Thyroid gland (tissue), 4 donors: ENCODE measurements around the gene PIGV. TPM values are rescaled to one million over a fixed set of nuclear protein-coding genes. Genes with fewer than 3 reads are reported as not detected.

Source experiments
- DNase-seq, 2 donors: peaks; one replicate each; pipeline ENCODE4 v3.0.0-alpha.2; 2019
- H3K27ac ChIP-seq, 3 donors: fragments of 200-600 bp; sonication (generic); 1 replicate in 2 of 3; 2 replicates in 1 of 3; pipeline ENCODE4 v1.5.1; 2016 to 2019; ENCODE audit warnings: mild to moderate bottlenecking in 1 of 3, moderate library complexity in 1 of 3
- H3K27me3 ChIP-seq: fragments of 200-600 bp; sonication (generic); one replicate; pipeline ENCODE4 v1.5.1; 2019
- H3K36me3 ChIP-seq, 2 donors: fragments of 200-600 bp; sonication (generic); one replicate each; pipeline ENCODE4 v1.5.1; 2016 to 2019
- H3K4me1 ChIP-seq, 2 donors: fragments of 200-600 bp; sonication (generic); one replicate each; pipeline ENCODE4 v1.5.1; 2017 to 2019
- H3K4me3 ChIP-seq, 3 donors: fragments of 200-600 bp; sonication (generic); replicated peaks in 1 of 3; 1 replicate in 2 of 3; 2 replicates in 1 of 3; pipeline ENCODE4 v1.5.1; 2016; ENCODE audit warnings: mild to moderate bottlenecking in 1 of 3
- H3K9me3 ChIP-seq: fragments of 200-600 bp; sonication (generic); one replicate; pipeline ENCODE4 v1.5.1; 2017
- CTCF ChIP-seq, 6 experiments: fragments of 200-600 bp in 3 of 6; fragments of 450-650 bp in 3 of 6; sonication (generic) in 3 of 6; IDR thresholded peaks; one replicate each; pipeline ENCODE4 v1.5.1; 2016 to 2019; ENCODE audit warnings: antibody characterized with exemption in 6 of 6, mild to moderate bottlenecking in 2 of 6, inconsistent platforms in 1 of 6, moderate library complexity in 1 of 6
- POLR2A ChIP-seq, 2 donors: fragments of 450-650 bp; IDR thresholded peaks; one replicate each; pipeline ENCODE4 v1.6.1; 2017; ENCODE audit warnings: antibody characterized with exemption in 2 of 2, mild to moderate bottlenecking in 2 of 2, moderate library complexity in 1 of 2
- whole genome bisulfite sequencing, 2 donors: methylation state at CpG; one replicate each; pipeline ENCODE4 v1.1.5; 2017; 5-methylcytosine and 5-hydroxymethylcytosine counted together
- intact Hi-C: fragments of 100-400 bp; cut with DNase I; formaldehyde crosslinking; loops from one replicate; pipeline ENCODE4 v1.15.1; 2023
- total RNA-seq, 4 donors: library from RNA; depleted of rRNA; stranded (reverse); fragments of >200 nt; gene quantifications; one replicate each; pipeline ENCODE4 v1.2.3, GENCODE V29; 2016

The PIGV gene
- total RNA-seq, 4 donors from 2014 or later, result 20.5 to 39.4 (median 27.8) TPM

GRCh38 chr1:26748351-26748750 is 39.4 kb upstream of the PIGV start:
- 79 to 100% methylated on average over 1 of the region's 1 CpG for WGBS, 2 donors
- intact Hi-C loops, result no loop called here

GRCh38 chr1:26749458-26749857 is 38.3 kb upstream of the PIGV start:
- TF ChIP-seq POLR2A (IDR thresholded peaks at IDR 0.05) (no peak), CTCF (IDR thresholded peaks at IDR 0.05) (no peak)
- Histone ChIP-seq H3K27me3 (no peaks in the 10 kb centered on the region), H3K27ac (no peak overlapping the region), H3K4me3 (no peak overlapping the region), H3K36me3 (no peaks in the 10 kb centered on the region), H3K4me1 (peaks cover 12 to 67% of the 10 kb centered on the region in 2 donors), H3K9me3 (no peaks in the 10 kb centered on the region)
- 62 to 75% methylated on average over 5 of the region's 5 CpGs for WGBS, 2 donors
- intact Hi-C loops, result no loop called here
- DNase-seq, result peak in 1 of 2 donors; percentile 19

More at GRCh38 chr1:26748351-26748750, 39.4 kb upstream of the PIGV start:
- Histone ChIP-seq H3K4me3 (no peak overlapping the region), H3K27me3 (no peaks in the 10 kb centered on the region), H3K36me3 (no peaks in the 10 kb centered on the region), H3K9me3 (no peaks in the 10 kb centered on the region), H3K4me1 (peaks cover 12 to 64% of the 10 kb centered on the region in 2 donors), H3K27ac (peak overlapping the region in 1 of 3 donors; percentile 17)
- DNase-seq, result no peak
- no peak for TF ChIP-seq CTCF (IDR thresholded peaks at IDR 0.05)
- no peak for TF ChIP-seq POLR2A (IDR thresholded peaks at IDR 0.05)

GRCh38 chr1:26750428-26750827 is 37.3 kb upstream of the PIGV start:
- no peak overlapping the region for H3K4me3 ChIP-seq
- peaks cover 9 to 60% of the 10 kb centered on the region in 2 donors for H3K4me1 ChIP-seq
- 79 to 100% methylated on average over 1 of the region's 1 CpG for WGBS, 2 donors
- no peaks in the 10 kb centered on the region for H3K36me3 ChIP-seq
- no peaks in the 10 kb centered on the region for H3K9me3 ChIP-seq
- DNase-seq, result no peak
- no peaks in the 10 kb centered on the region for H3K27me3 ChIP-seq
- intact Hi-C loops, result no loop called here
- H3K27ac ChIP-seq, result peak overlapping the region in 1 of 3 donors; percentile 48
- TF ChIP-seq CTCF (IDR thresholded peaks at IDR 0.05) (no peak), POLR2A (IDR thresholded peaks at IDR 0.05) (no peak)

GRCh38 chr1:26752519-26752918 is 35.2 kb upstream of the PIGV start:
- WGBS, 2 donors, result 78 to 90% methylated on average over 4 of the region's 4 CpGs
- no peaks in the 10 kb centered on the region for H3K9me3 ChIP-seq
- no peaks in the 10 kb centered on the region for H3K27me3 ChIP-seq
- no peak overlapping the region for H3K4me3 ChIP-seq
- DNase-seq, result no peak
- H3K4me1 ChIP-seq, result peaks cover 0 to 45% of the 10 kb centered on the region in 2 donors
- peaks cover 0 to 3% of the 10 kb centered on the region in 2 donors for H3K36me3 ChIP-seq
- H3K27ac ChIP-seq, result peak overlapping the region in 1 of 3 donors; percentile 10
- intact Hi-C loops, result no loop called here
- TF ChIP-seq POLR2A (IDR thresholded peaks at IDR 0.05) (no peak), CTCF (IDR thresholded peaks at IDR 0.05) (no peak)

GRCh38 chr1:26754086-26754874 is 33.5 kb upstream of the PIGV start:
- DNase-seq, result no peak
- Histone ChIP-seq H3K36me3 (peaks cover 0 to 11% of the 10 kb centered on the region in 2 donors), H3K9me3 (no peaks in the 10 kb centered on the region), H3K4me3 (no peak overlapping the region), H3K27me3 (no peaks in the 10 kb centered on the region), H3K4me1 (peaks cover 0 to 31% of the 10 kb centered on the region in 2 donors), H3K27ac (peak overlapping the region in 1 of 3 donors; percentile 8)
- WGBS, 2 donors, result 86 to 88% methylated on average over 5 of the region's 5 CpGs
- intact Hi-C loops, result no loop called here
- no peak for TF ChIP-seq CTCF (IDR thresholded peaks at IDR 0.05)
- no peak for TF ChIP-seq POLR2A (IDR thresholded peaks at IDR 0.05)
